MM.1S (cell line): Measurements from ENCODE around the gene DTNB.

Experiments
- DNase-seq: peaks from one replicate; pipeline ENCODE4 v3.0.0-alpha.2; 2015
- H2AFZ ChIP-seq: fragments of 300-600 bp; sonication (generic); 2 replicates; pipeline ENCODE4 v1.6.0; 2016; ENCODE audit warnings: antibody characterized with exemption, low read length
- H3F3A ChIP-seq: fragments of 300-600 bp; sonication (generic); 2 replicates; pipeline ENCODE4 v1.6.1; 2016; ENCODE audit warnings: mild to moderate bottlenecking, antibody characterized with exemption, low read length, moderate library complexity, mixed read lengths; ENCODE audit not compliant: insufficient read depth
- H3K27ac ChIP-seq: fragments of 300-600 bp; sonication (generic); 2 replicates; pipeline ENCODE4 v1.5.1; 2016; ENCODE audit warnings: mild to moderate bottlenecking, low read length
- H3K27me3 ChIP-seq: fragments of 300-600 bp; sonication (generic); replicated peaks from 2 replicates; pipeline ENCODE4 v1.6.0; 2016; ENCODE audit warnings: low read length; ENCODE audit not compliant: insufficient read depth
- H3K36me3 ChIP-seq: fragments of 300-600 bp; sonication (generic); replicated peaks from 2 replicates; pipeline ENCODE4 v1.6.1; 2016; ENCODE audit warnings: mild to moderate bottlenecking, low read length, mixed read lengths; ENCODE audit not compliant: insufficient read depth
- H3K4me1 ChIP-seq: fragments of 300-600 bp; sonication (generic); 2 replicates; pipeline ENCODE4 v1.6.1; 2016; ENCODE audit warnings: low read length, mixed read lengths
- H3K4me2 ChIP-seq: fragments of 300-600 bp; sonication (generic); 2 replicates; pipeline ENCODE4 v1.6.0; 2016; ENCODE audit warnings: low read depth, low read length
- H3K4me3 ChIP-seq: fragments of 300-600 bp; sonication (generic); 2 replicates; pipeline ENCODE4 v1.5.1; 2016; ENCODE audit warnings: low read length, mixed read lengths
- H3K79me2 ChIP-seq: fragments of 300-600 bp; sonication (generic); 2 replicates; pipeline ENCODE4 v1.6.1; 2016; ENCODE audit warnings: mixed run types, low read length, mixed read lengths
- H3K9ac ChIP-seq: fragments of 300-600 bp; sonication (generic); 2 replicates; pipeline ENCODE4 v1.6.1; 2016; ENCODE audit warnings: low read length, mixed read lengths
- H3K9me2 ChIP-seq: fragments of 300-600 bp; sonication (generic); replicated peaks from 2 replicates; pipeline ENCODE4 v1.6.1; 2016; ENCODE audit warnings: mild to moderate bottlenecking, low read length, mixed read lengths; ENCODE audit not compliant: insufficient read depth
- H3K9me3 ChIP-seq: fragments of 300-600 bp; sonication (generic); replicated peaks from 2 replicates; pipeline ENCODE4 v1.6.1; 2016; ENCODE audit warnings: mild to moderate bottlenecking, low read length, mixed read lengths; ENCODE audit not compliant: insufficient read depth
- H4K20me1 ChIP-seq: fragments of 300-600 bp; sonication (generic); 2 replicates; pipeline ENCODE4 v1.6.1; 2016; ENCODE audit warnings: mild to moderate bottlenecking, low read length, moderate library complexity, mixed read lengths; ENCODE audit not compliant: insufficient read depth
- CTCF ChIP-seq: fragments of 300-600 bp; sonication (generic); IDR thresholded peaks from 2 replicates; pipeline ENCODE4 v1.5.1; 2016; ENCODE audit warnings: antibody characterized with exemption, low read length, mixed read lengths
- EZH2 ChIP-seq: fragments of 300-600 bp; sonication (generic); optimal IDR thresholded peaks from 2 replicates; pipeline ENCODE3; 2017; ENCODE audit warnings: low read depth, mild to moderate bottlenecking, antibody characterized with exemption, low read length, mixed read lengths
- EZH2phosphoT487 ChIP-seq: fragments of 300-600 bp; sonication (generic); IDR thresholded peaks from 2 replicates; pipeline ENCODE4 v1.6.1; 2018; ENCODE audit warnings: antibody characterized with exemption, low read length

Gene DTNB

GRCh38 chr2:25492726-25493125 lies 180.7 kb downstream of the DTNB start:
- H3K9me2 ChIP-seq = no peaks in the 10 kb centered on the region
- H3K9me3 ChIP-seq = no peaks in the 10 kb centered on the region
- no peak overlapping the region for H3K27ac ChIP-seq
- no peaks in the 10 kb centered on the region for H3K27me3 ChIP-seq
- no peaks in the 10 kb centered on the region for H4K20me1 ChIP-seq
- TF ChIP-seq CTCF (no peak), EZH2 (no peak), EZH2phosphoT487 (no peak)
- H3K9ac ChIP-seq = no peak overlapping the region
- DNase-seq = no peak
- H3K79me2 ChIP-seq = no peaks in the 10 kb centered on the region
- H3K4me2 ChIP-seq = no peak overlapping the region
- H3F3A ChIP-seq = no peaks in the 10 kb centered on the region
- no peaks in the 10 kb centered on the region for H3K36me3 ChIP-seq
- no peaks in the 10 kb centered on the region for H3K4me1 ChIP-seq
- H2AFZ ChIP-seq = no peak overlapping the region
- no peak overlapping the region for H3K4me3 ChIP-seq

GRCh38 chr2:25491966-25492532 lies 181.3 kb downstream of the DTNB start:
- Histone ChIP-seq H3K79me2 (no peaks in the 10 kb centered on the region), H3K9ac (no peak overlapping the region), H3K9me3 (no peaks in the 10 kb centered on the region), H3K4me2 (no peak overlapping the region), H3K27ac (no peak overlapping the region), H2AFZ (no peak overlapping the region), H3K27me3 (no peaks in the 10 kb centered on the region), H3K36me3 (no peaks in the 10 kb centered on the region), H3K4me1 (no peaks in the 10 kb centered on the region), H4K20me1 (no peaks in the 10 kb centered on the region), H3K4me3 (no peak overlapping the region), H3K9me2 (no peaks in the 10 kb centered on the region), H3F3A (no peaks in the 10 kb centered on the region)
- DNase-seq = no peak
- no peak for TF ChIP-seq CTCF
- TF ChIP-seq EZH2 = no peak
- no peak for TF ChIP-seq EZH2phosphoT487

- Histone ChIP-seq H3K9me3 (no peaks in the 10 kb centered on the region), H3K4me2 (no peak overlapping the region), H2AFZ (no peak overlapping the region), H3K4me1 (no peaks in the 10 kb centered on the region), H3K27ac (no peak overlapping the region), H3K9ac (no peak overlapping the region), H3K79me2 (no peaks in the 10 kb centered on the region), H4K20me1 (no peaks in the 10 kb centered on the region), H3K4me3 (no peak overlapping the region), H3K27me3 (no peaks in the 10 kb centered on the region), H3K36me3 (no peaks in the 10 kb centered on the region), H3K9me2 (no peaks in the 10 kb centered on the region), H3F3A (no peaks in the 10 kb centered on the region)
- TF ChIP-seq EZH2 (no peak), EZH2phosphoT487 (no peak), CTCF (no peak)
- DNase-seq = no peak
Measured at GRCh38 chr2:25491003-25491696, 182.2 kb downstream of the DTNB start.
